Measurements from ENCODE around the gene EIF3A.

Gene EIF3A

GRCh38 chr10:119119400-119119799 is 38.8 kb upstream of the EIF3A start:
- peaks cover 38% of the 10 kb centered on the region for H3K36me3 ChIP-seq
- H3K27me3 ChIP-seq (ENCODE audit: insufficient read depth, low read depth, severe bottlenecking): no peaks in the 10 kb centered on the region
- no peak overlapping the region for H3K27ac ChIP-seq
- H3K9me3 ChIP-seq (ENCODE audit: severe bottlenecking): no peaks in the 10 kb centered on the region
- DNase-seq: no peak
- no peak for TF ChIP-seq CTCF (IDR thresholded peaks at IDR 0.05; ENCODE audit: low read depth, low read length)
- H3K4me3 ChIP-seq (ENCODE audit: low read depth, low read length): no peak overlapping the region

- H3K4me3 ChIP-seq (ENCODE audit: low read depth, low read length): no peak overlapping the region
- no peak overlapping the region for H3K27ac ChIP-seq
- peaks cover 45% of the 10 kb centered on the region for H3K36me3 ChIP-seq
These were observed 37.6 kb upstream of the EIF3A start for GRCh38 chr10:119118231-119118630.

GRCh38 chr10:119116326-119116951 is 35.8 kb upstream of the EIF3A start:
- DNase-seq: no peak
- H3K27me3 ChIP-seq (ENCODE audit: insufficient read depth, low read depth, severe bottlenecking): no peaks in the 10 kb centered on the region
- no peak overlapping the region for H3K27ac ChIP-seq
- TF ChIP-seq CTCF (IDR thresholded peaks at IDR 0.05; ENCODE audit: low read depth, low read length): no peak
- H3K36me3 ChIP-seq: peaks cover 37% of the 10 kb centered on the region
- H3K4me3 ChIP-seq (ENCODE audit: low read depth, low read length): no peak overlapping the region
- no peaks in the 10 kb centered on the region for H3K9me3 ChIP-seq (ENCODE audit: severe bottlenecking)

More at GRCh38 chr10:119118231-119118630, 37.6 kb upstream of the EIF3A start:
- no peak for TF ChIP-seq CTCF (IDR thresholded peaks at IDR 0.05; ENCODE audit: low read depth, low read length)
- DNase-seq: no peak
- H3K27me3 ChIP-seq (ENCODE audit: insufficient read depth, low read depth, severe bottlenecking): no peaks in the 10 kb centered on the region
- H3K9me3 ChIP-seq (ENCODE audit: severe bottlenecking): no peaks in the 10 kb centered on the region

- H3K4me3 ChIP-seq (ENCODE audit: low read depth, low read length): no peak overlapping the region
- H3K36me3 ChIP-seq: peaks cover 35% of the 10 kb centered on the region
- H3K27ac ChIP-seq: no peak overlapping the region
- no peaks in the 10 kb centered on the region for H3K27me3 ChIP-seq (ENCODE audit: insufficient read depth, low read depth, severe bottlenecking)
- DNase-seq: no peak
- TF ChIP-seq CTCF (IDR thresholded peaks at IDR 0.05; ENCODE audit: low read depth, low read length): no peak
- H3K9me3 ChIP-seq (ENCODE audit: severe bottlenecking): no peaks in the 10 kb centered on the region
These were observed 35.3 kb upstream of the EIF3A start for GRCh38 chr10:119115926-119116325.

- no peak for DNase-seq
- Histone ChIP-seq H3K27me3 (ENCODE audit: insufficient read depth, low read depth, severe bottlenecking) (no peaks in the 10 kb centered on the region), H3K36me3 (peaks cover 38% of the 10 kb centered on the region), H3K4me3 (ENCODE audit: low read depth, low read length) (no peak overlapping the region), H3K9me3 (ENCODE audit: severe bottlenecking) (no peaks in the 10 kb centered on the region), H3K27ac (no peak overlapping the region)
- no peak for TF ChIP-seq CTCF (IDR thresholded peaks at IDR 0.05; ENCODE audit: low read depth, low read length)
These were observed 33.4 kb upstream of the EIF3A start for GRCh38 chr10:119113751-119114732.
